Upper lobe of right lung (tissue), 1 donor: ENCODE data around the gene KLHL26. TPM values are rescaled to one million over a fixed set of nuclear protein-coding genes. Genes with fewer than 3 reads are reported as not detected.

Experiments used
- ATAC-seq: fragments of 200-7000 bp; cut with Tn5 transposase; one replicate; pipeline ENCODE4 v1.9.1; 2020; ENCODE audit warnings: mild to moderate bottlenecking, moderate library complexity
- DNase-seq: peaks from one replicate; pipeline ENCODE4 v3.0.0-alpha.2; 2020
- H3K27ac ChIP-seq: fragments of 200-600 bp; one replicate; pipeline ENCODE4 v1.8.0; 2022
- H3K27me3 ChIP-seq: fragments of 200-600 bp; one replicate; pipeline ENCODE4 v1.8.0; 2022; ENCODE audit warnings: mild to moderate bottlenecking
- H3K36me3 ChIP-seq: fragments of 200-600 bp; one replicate; pipeline ENCODE4 v1.8.0; 2022
- H3K4me1 ChIP-seq: fragments of 200-600 bp; one replicate; pipeline ENCODE4 v1.8.0; 2022
- H3K4me3 ChIP-seq: fragments of 200-600 bp; one replicate; pipeline ENCODE4 v1.8.0; 2022; ENCODE audit warnings: mild to moderate bottlenecking
- H3K9me3 ChIP-seq: fragments of 200-600 bp; one replicate; pipeline ENCODE4 v1.8.0; 2022
- intact Hi-C: fragments of 100-400 bp; cut with DNase I; formaldehyde crosslinking; loops from one replicate; pipeline ENCODE4 v1.11.0; 2022
- total RNA-seq: library from RNA; stranded (reverse); fragmentation: NEBNext Ultra II Directional; extraction: Animal tissue kit (Norgen Biotek cat#: 25700); gene quantifications from one replicate; pipeline ENCODE4 v1.2.1, GENCODE V29; 2021
- TF ChIP-seq, protein P1 (sequence below): fragments of 200-600 bp; IDR thresholded peaks from one replicate; pipeline ENCODE4 v1.8.0; 2022; ENCODE audit warnings: antibody characterized with exemption
- donor health status: DM: no; HTN: yes; CAD: no; lungs with severe emphysema.

The KLHL26 gene
- total RNA-seq, 1 donor from 2014 or later, result 11.8 TPM

DNA sequence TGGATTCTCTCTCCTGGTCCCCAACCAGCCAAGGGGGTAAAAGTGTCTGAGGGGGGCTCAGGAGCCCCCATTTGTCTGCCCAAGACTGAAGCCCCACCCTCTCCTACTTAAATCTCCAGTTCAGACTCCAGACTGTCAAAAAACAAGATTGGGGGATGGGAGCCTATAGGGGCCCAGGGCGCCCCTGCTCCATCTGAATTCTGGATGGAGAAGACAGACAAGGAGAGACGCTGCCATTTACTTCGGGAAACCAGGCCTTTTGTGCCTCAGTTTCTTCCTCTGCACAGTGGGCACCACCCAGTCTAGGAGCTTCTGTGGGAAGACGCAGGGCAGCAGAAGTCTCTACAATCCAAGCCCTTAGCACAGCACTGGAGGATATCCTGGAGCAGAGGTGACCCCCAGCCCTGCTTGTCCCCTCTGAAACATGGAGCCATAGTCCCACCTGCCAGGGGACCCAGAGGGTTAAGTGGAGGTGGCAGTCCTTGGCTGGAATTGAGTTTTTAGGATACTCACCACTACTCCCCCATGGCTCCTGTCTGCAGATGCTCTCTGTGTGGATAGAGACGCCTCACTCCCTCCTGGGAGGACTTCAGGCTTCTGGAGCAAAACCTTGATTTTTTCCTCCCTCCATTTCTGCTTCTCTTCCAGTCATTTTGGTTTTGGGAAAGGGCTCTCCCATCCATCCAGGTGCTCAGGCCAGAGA, 28.6 kb upstream of the KLHL26 start:
- ATAC-seq, result no peak
- H3K4me1 ChIP-seq, result peaks cover 44% of the 10 kb centered on the region
- no peak for DNase-seq

DNA sequence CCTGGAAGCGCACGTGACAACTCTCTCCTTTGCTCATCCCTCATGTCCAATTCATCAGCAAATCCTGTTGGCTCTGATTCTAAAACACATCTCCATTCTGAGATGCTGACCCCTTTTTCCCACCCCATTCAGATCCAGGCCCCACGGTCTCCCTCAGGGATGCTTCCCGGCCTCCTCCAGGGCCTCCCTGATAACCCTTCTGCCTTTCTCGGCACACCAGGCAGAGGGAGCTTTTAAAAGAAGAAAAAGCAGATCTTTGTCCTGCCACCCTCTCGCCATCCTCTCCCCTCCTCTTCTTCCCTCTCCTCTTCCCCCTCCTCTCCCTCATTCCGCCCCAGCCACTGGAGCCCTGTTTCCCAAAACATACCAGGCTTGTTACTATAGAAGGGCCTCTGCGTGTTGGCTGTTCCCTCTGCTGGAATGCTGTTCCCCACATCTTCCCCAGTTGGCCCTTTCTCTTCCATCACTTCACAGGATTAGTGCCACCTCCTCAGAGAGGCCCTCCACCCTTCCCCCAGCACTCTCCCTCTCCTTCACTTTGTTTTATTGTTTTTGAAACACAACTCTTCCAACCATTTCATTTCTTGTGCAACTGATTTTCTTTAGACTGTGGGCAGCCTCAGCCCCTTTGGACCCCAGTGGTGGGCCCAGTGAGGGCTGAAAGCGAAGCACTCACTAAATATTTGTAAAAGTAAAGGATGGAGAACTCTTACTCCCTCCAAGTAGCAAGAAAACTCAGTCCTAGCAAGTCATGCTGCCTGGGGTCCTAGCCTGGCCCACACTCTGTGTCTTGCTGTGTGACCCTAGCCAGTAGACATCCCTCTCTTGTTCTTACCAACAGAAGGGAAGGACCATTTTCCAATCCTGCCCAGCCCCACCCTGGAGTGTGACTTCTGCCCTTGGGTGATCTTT, 27.8 kb upstream of the KLHL26 start:
- intact Hi-C loops, result no loop called here

More for the DNA sequence above, 28.6 kb upstream of the KLHL26 start:
- no peaks in the 10 kb centered on the region for H3K9me3 ChIP-seq
- no peak overlapping the region for H3K4me3 ChIP-seq
- intact Hi-C loops, result no loop called here
- TF ChIP-seq, protein P1, sequence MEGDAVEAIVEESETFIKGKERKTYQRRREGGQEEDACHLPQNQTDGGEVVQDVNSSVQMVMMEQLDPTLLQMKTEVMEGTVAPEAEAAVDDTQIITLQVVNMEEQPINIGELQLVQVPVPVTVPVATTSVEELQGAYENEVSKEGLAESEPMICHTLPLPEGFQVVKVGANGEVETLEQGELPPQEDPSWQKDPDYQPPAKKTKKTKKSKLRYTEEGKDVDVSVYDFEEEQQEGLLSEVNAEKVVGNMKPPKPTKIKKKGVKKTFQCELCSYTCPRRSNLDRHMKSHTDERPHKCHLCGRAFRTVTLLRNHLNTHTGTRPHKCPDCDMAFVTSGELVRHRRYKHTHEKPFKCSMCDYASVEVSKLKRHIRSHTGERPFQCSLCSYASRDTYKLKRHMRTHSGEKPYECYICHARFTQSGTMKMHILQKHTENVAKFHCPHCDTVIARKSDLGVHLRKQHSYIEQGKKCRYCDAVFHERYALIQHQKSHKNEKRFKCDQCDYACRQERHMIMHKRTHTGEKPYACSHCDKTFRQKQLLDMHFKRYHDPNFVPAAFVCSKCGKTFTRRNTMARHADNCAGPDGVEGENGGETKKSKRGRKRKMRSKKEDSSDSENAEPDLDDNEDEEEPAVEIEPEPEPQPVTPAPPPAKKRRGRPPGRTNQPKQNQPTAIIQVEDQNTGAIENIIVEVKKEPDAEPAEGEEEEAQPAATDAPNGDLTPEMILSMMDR, result no peak
- no peaks in the 10 kb centered on the region for H3K36me3 ChIP-seq
- no peak overlapping the region for H3K27ac ChIP-seq
- peaks cover 93% of the 10 kb centered on the region for H3K27me3 ChIP-seq

DNA sequence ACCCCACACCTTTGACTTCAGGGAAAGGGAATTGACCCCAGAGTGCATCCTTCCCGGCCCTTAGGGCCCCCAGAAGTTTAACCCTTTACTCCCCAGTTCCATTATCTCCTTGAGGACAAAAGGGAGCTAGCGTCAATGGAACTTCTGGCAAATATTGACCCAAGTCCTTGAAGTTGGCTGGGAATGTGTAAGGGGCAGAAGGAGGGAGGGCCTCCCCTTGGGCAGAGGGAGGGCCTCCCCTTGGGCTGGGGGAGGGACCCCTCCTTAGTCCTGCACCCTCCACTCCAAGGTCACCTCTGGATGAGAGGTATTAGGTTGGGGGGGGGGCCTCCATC, 27.1 kb upstream of the KLHL26 start:
- ATAC-seq, result peak; percentile 2
- intact Hi-C loops, result no loop called here
- H3K36me3 ChIP-seq, result no peaks in the 10 kb centered on the region

More for the DNA sequence above, 27.8 kb upstream of the KLHL26 start:
- Histone ChIP-seq H3K27me3 (peaks cover 93% of the 10 kb centered on the region), H3K4me1 (peaks cover 38% of the 10 kb centered on the region), H3K4me3 (no peak overlapping the region), H3K27ac (no peak overlapping the region), H3K9me3 (no peaks in the 10 kb centered on the region), H3K36me3 (no peaks in the 10 kb centered on the region)
- DNase-seq, result no peak
- TF ChIP-seq, protein P1, result no peak
- no peak for ATAC-seq

DNA sequence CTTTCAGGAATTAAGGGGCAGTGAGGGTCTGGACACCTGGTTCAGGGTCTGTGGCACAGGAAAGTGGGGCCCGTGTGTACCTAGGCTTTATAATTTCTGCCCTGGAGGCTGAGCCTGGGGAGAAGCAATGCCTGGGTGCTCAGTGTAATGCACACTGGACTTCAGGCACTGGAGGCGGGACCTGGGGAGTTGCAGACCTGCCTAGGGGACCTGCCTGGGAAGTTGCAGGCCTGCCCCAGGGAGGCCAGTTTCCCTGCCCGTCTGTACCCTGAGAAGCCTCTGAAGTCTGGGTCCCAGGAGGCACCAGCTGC, 26.6 kb upstream of the KLHL26 start:
- peak; percentile 24 for ATAC-seq
- Histone ChIP-seq H3K27ac (no peak overlapping the region), H3K27me3 (peaks cover 94% of the 10 kb centered on the region), H3K4me1 (peaks cover 35% of the 10 kb centered on the region), H3K9me3 (no peaks in the 10 kb centered on the region), H3K4me3 (no peak overlapping the region), H3K36me3 (no peaks in the 10 kb centered on the region)
- intact Hi-C loops, result no loop called here
- TF ChIP-seq, protein P1, result no peak
- no peak for DNase-seq

More for the DNA sequence above, 27.1 kb upstream of the KLHL26 start:
- no peak overlapping the region for H3K4me3 ChIP-seq
- no peak for DNase-seq
- H3K27me3 ChIP-seq, result peaks cover 93% of the 10 kb centered on the region
- TF ChIP-seq, protein P1, result no peak
- no peak overlapping the region for H3K27ac ChIP-seq
- H3K4me1 ChIP-seq, result peaks cover 35% of the 10 kb centered on the region
- no peaks in the 10 kb centered on the region for H3K9me3 ChIP-seq

DNA sequence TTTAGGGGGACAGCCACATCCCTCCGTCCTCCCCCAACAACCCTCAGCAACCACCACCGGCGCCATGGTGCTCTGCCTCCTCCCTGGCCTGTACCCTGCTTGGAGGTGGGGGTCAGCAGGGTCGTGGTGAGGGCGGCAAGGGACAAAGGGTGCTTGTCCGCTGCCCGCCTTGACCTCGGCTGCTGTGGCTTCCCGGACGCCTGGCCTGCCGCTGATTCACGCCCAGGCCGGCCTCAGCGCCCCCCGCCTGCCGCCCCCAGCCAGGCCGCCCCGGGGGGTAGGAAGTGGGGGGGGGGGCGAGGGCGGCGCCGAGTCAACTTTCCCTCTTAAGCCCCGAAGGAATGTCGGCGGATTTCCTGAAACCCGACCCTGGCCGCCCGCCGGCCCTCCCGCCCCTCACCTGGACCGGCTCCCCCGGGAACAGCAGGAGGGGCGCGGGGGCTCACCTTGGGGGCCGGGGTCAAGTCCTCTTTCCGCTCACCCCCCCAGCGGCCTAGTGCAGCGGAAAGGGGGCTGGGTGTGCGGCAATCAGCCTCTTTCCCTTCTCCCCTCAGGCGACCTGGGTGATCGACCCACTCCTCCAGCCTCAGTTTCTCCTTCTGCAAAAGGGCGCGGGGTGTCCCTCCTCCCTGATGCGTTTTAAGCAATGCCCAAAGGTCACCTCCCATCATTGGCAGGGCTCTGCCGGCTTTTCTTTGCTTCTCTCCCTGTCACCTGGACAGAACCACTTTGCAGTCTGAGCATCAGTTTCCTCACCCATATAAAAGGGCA, 26.1 kb upstream of the KLHL26 start:
- intact Hi-C loops, result no loop called here

More for the DNA sequence above, 26.1 kb upstream of the KLHL26 start:
- ATAC-seq (peak; percentile 4), DNase-seq (no peak)
- Histone ChIP-seq H3K4me1 (peaks cover 35% of the 10 kb centered on the region), H3K27ac (no peak overlapping the region), H3K9me3 (no peaks in the 10 kb centered on the region), H3K36me3 (no peaks in the 10 kb centered on the region), H3K4me3 (no peak overlapping the region), H3K27me3 (peaks cover 94% of the 10 kb centered on the region)
- TF ChIP-seq, protein P1, result no peak
